ENCODE data around the gene C19orf25. TPM values are rescaled to one million over a fixed set of nuclear protein-coding genes. Genes with fewer than 3 reads are reported as not detected.

The C19orf25 gene
- total and polyA plus RNA-seq, 7 donors = 8.1 to 45.0 (median 19.9) TPM

GRCh38 chr19:1490311-1491113 is 11.5 kb upstream of the C19orf25 start, which contains the start of gene PCSK4:
PCSK4 (minus strand) TSS chr19:1490350; CDS start chr19:1490346, 4 bp downstream.
- intact Hi-C loops (cut with DNase I) = loop anchor here in 1 of 2 donors (2.0 kb wide), 1 partner anchor 18 kb away; no protein-coding TSS in a partner anchor
- peak; percentile 94 to 95 (median 94) for ATAC-seq
- Histone ChIP-seq H3K36me3 (ENCODE audit: insufficient read depth in 1 of 2, low read depth in 1 of 2) (no peaks in the 10 kb centered on the region), H3K4me1 (peaks cover 7% of the 10 kb centered on the region), H3K27ac (peak within 1 kb of the TSS; percentile 72), H3K27me3 (ENCODE audit: insufficient read depth in 3 of 3, low read length in 2 of 3) (no peaks in the 10 kb centered on the region), H3K4me3 (peak within 1 kb of the TSS; percentile 73), H3K9me3 (no peaks in the 10 kb centered on the region)
- peak; percentile 99 for DNase-seq
- 0 to 1% (median 1%) methylated on average over 63 to 74 of the region's 74 CpGs for WGBS, 3 donors
- no peak for TF ChIP-seq CTCF (IDR thresholded peaks at IDR 0.05)

GRCh38 chr19:1489463-1490310 is 10.7 kb upstream of the C19orf25 start:
- no peak for ATAC-seq
- Histone ChIP-seq H3K27me3 (ENCODE audit: insufficient read depth in 3 of 3, low read length in 2 of 3) (no peaks in the 10 kb centered on the region), H3K4me3 (peak overlapping the region; percentile 73), H3K27ac (peak overlapping the region; percentile 72), H3K36me3 (ENCODE audit: insufficient read depth in 1 of 2, low read depth in 1 of 2) (no peaks in the 10 kb centered on the region), H3K9me3 (no peaks in the 10 kb centered on the region), H3K4me1 (peaks cover 7% of the 10 kb centered on the region)
- 22 to 30% (median 25%) methylated on average over 31 to 37 of the region's 37 CpGs for WGBS, 3 donors
- DNase-seq = peak; percentile 18 to 62
- intact Hi-C loops (cut with DNase I) = loop anchor here in 1 of 2 donors (2.0 kb wide), 1 partner anchor 19 kb away; no protein-coding TSS in a partner anchor
- no peak for TF ChIP-seq CTCF (IDR thresholded peaks at IDR 0.05)

GRCh38 chr19:1488282-1488601 is 9.2 kb upstream of the C19orf25 start:
- Histone ChIP-seq H3K36me3 (ENCODE audit: insufficient read depth in 1 of 2, low read depth in 1 of 2) (no peaks in the 10 kb centered on the region), H3K27me3 (ENCODE audit: insufficient read depth in 3 of 3, low read length in 2 of 3) (no peaks in the 10 kb centered on the region), H3K4me3 (no peak overlapping the region), H3K27ac (no peak overlapping the region), H3K9me3 (no peaks in the 10 kb centered on the region), H3K4me1 (peaks cover 7% of the 10 kb centered on the region)
- 85 to 95% (median 88%) methylated on average over 9 to 11 of the region's 11 CpGs for WGBS, 3 donors
- no peak for ATAC-seq
- no peak for TF ChIP-seq CTCF (IDR thresholded peaks at IDR 0.05)
- intact Hi-C loops (cut with DNase I) = no loop called here
- DNase-seq = no peak

GRCh38 chr19:1487576-1488281 is 8.7 kb upstream of the C19orf25 start:
- intact Hi-C loops (cut with DNase I) = no loop called here
- Histone ChIP-seq H3K9me3 (no peaks in the 10 kb centered on the region), H3K4me1 (peaks cover 7% of the 10 kb centered on the region), H3K27ac (no peak overlapping the region), H3K27me3 (ENCODE audit: insufficient read depth in 3 of 3, low read length in 2 of 3) (no peaks in the 10 kb centered on the region), H3K36me3 (ENCODE audit: insufficient read depth in 1 of 2, low read depth in 1 of 2) (no peaks in the 10 kb centered on the region), H3K4me3 (no peak overlapping the region)
- ATAC-seq (no peak), DNase-seq (peak; percentile 11 to 53)
- no peak for TF ChIP-seq CTCF (IDR thresholded peaks at IDR 0.05)
- 88 to 93% (median 89%) methylated on average over 29 to 40 of the region's 40 CpGs for WGBS, 3 donors

Data from psoas muscle (tissue), 8 donors.